CD4-positive, alpha-beta memory T cell (primary cell): Measurements from ENCODE around the gene CRACR2A. TPM values are rescaled to one million over a fixed set of nuclear protein-coding genes. Genes with fewer than 3 reads are reported as not detected.

Experiments used
- CTCF ChIA-PET: fragments of 350-600 bp; sonication (Branson Sonifier 250); formaldehyde crosslinking; loops from one replicate; lab custom pipeline; 2021; ENCODE audit warnings: inconsistent platforms; ENCODE audit not compliant: partially characterized antibody; lab: Charles Lee
- POLR2A ChIA-PET: fragments of 350-600 bp; sonication (Branson Sonifier 250); formaldehyde crosslinking; loops from one replicate; lab custom pipeline; 2021; ENCODE audit not compliant: partially characterized antibody; lab: Charles Lee
- DNase-seq, 5 donors: peaks; one replicate each; pipeline versions ENCODE4 v3.0.0 to v3.0.0-alpha.2; 2020 to 2022; ENCODE audit warnings: mixed read lengths in 1 of 5
- H3K27ac ChIP-seq: one replicate; pipeline ENCODE4 v1.7.0; 2013; ENCODE audit warnings: low read depth, low read length
- H3K27me3 ChIP-seq: 2 replicates; pipeline ENCODE4 v1.7.0; 2013; ENCODE audit warnings: mild to moderate bottlenecking, low read length, moderate library complexity; ENCODE audit not compliant: insufficient read depth
- H3K36me3 ChIP-seq: 2 replicates; pipeline ENCODE4 v1.7.0; 2013; ENCODE audit warnings: mild to moderate bottlenecking, low read length, moderate library complexity; ENCODE audit not compliant: insufficient read depth
- H3K4me1 ChIP-seq: 2 replicates; pipeline ENCODE4 v1.7.0; 2013; ENCODE audit warnings: mild to moderate bottlenecking, low read length, moderate library complexity; ENCODE audit not compliant: insufficient read depth
- H3K4me3 ChIP-seq, 2 donors: one replicate each; pipeline ENCODE4 v1.7.0; 2013; ENCODE audit warnings: low read length in 2 of 2, mild to moderate bottlenecking in 1 of 2
- H3K9me3 ChIP-seq, 2 donors: one replicate each; pipeline ENCODE4 v1.7.0; 2013; ENCODE audit warnings: low read length in 2 of 2, control low read depth in 1 of 2; ENCODE audit not compliant: control insufficient read depth in 1 of 2
- H3K27ac Mint-ChIP-seq, 7 donors: one replicate each; pipeline ENCODE4 v1.8.0; 2020 to 2021; ENCODE audit warnings: mixed read lengths in 7 of 7, mild to moderate bottlenecking in 6 of 7, inconsistent platforms in 3 of 7, moderate library complexity in 3 of 7
- H3K27me3 Mint-ChIP-seq, 2 donors: one replicate each; pipeline ENCODE4 v1.8.0; 2020 to 2021; ENCODE audit warnings: mixed read lengths in 2 of 2
- H3K36me3 Mint-ChIP-seq, 2 donors: one replicate each; pipeline ENCODE4 v1.8.0; 2020 to 2021; ENCODE audit warnings: mixed read lengths in 2 of 2, inconsistent platforms in 1 of 2, mild to moderate bottlenecking in 1 of 2
- H3K4me1 Mint-ChIP-seq, 4 donors: one replicate each; pipeline ENCODE4 v1.8.0; 2020 to 2021; ENCODE audit warnings: mixed read lengths in 4 of 4, mild to moderate bottlenecking in 1 of 4
- H3K4me3 Mint-ChIP-seq, 8 donors: one replicate each; pipeline ENCODE4 v1.8.0; 2020 to 2021; ENCODE audit warnings: mixed read lengths in 8 of 8, mild to moderate bottlenecking in 7 of 8, moderate library complexity in 6 of 8, inconsistent platforms in 3 of 8
- H3K9me3 Mint-ChIP-seq, 8 donors: one replicate each; pipeline ENCODE4 v1.8.0; 2020 to 2021; ENCODE audit warnings: mixed read lengths in 8 of 8, mild to moderate bottlenecking in 5 of 8, inconsistent platforms in 3 of 8, moderate library complexity in 1 of 8
- intact Hi-C: fragments of 100-400 bp; cut with micrococcal nuclease; formaldehyde crosslinking; loops from one replicate; pipeline ENCODE4 v1.15.1; 2023
- polyA plus RNA-seq, 2 donors: library from polyadenylated mRNA; unstranded; fragments of 300-500 nt; fragmentation: Illumina TruSeq; gene quantifications; one replicate each; pipeline ENCODE4 v1.2.3, GENCODE V29; 2021
- total RNA-seq, 2 experiments: library from RNA; stranded (reverse); gene quantifications; one replicate each; pipeline ENCODE4 v1.2.3, GENCODE V29; 2021

The CRACR2A gene
- total and polyA plus RNA-seq, 4 experiments from 2014 or later, result 5.6 to 37.6 (median 27.9) TPM

GRCh38 chr12:3614806-3615466 is 138.0 kb downstream of the CRACR2A start:
- POLR2A ChIA-PET, result no interaction called here
- Histone ChIP-seq H3K4me1 (no peaks in the 10 kb centered on the region), H3K36me3 (peaks cover 55% of the 10 kb centered on the region), H3K4me3 (no peak overlapping the region), H3K27ac (no peak overlapping the region), H3K9me3 (no peaks in the 10 kb centered on the region), H3K27me3 (no peaks in the 10 kb centered on the region)
- Mint-ChIP-seq H3K4me3 (no peak overlapping the region), H3K4me1 (no peaks in the 10 kb centered on the region), H3K9me3 (peaks cover 0 to 7% (median 1%) of the 10 kb centered on the region in 8 donors), H3K27me3 (no peaks in the 10 kb centered on the region), H3K36me3 (peaks cover 84% of the 10 kb centered on the region in 2 donors), H3K27ac (no peak overlapping the region)
- DNase-seq, result no peak
- CTCF ChIA-PET, result interaction anchor here (1.0 kb wide), 1 partner anchor 32 kb away, joined by 3 read pairs; no protein-coding TSS in a partner anchor
- intact Hi-C loops, result no loop called here

- POLR2A ChIA-PET, result no interaction called here
- no peak for DNase-seq
- Histone ChIP-seq H3K9me3 (no peaks in the 10 kb centered on the region), H3K27me3 (no peaks in the 10 kb centered on the region), H3K27ac (no peak overlapping the region), H3K36me3 (peaks cover 45% of the 10 kb centered on the region), H3K4me3 (no peak overlapping the region), H3K4me1 (no peaks in the 10 kb centered on the region)
- Mint-ChIP-seq H3K9me3 (peaks cover 0 to 18% (median 8%) of the 10 kb centered on the region in 8 donors), H3K4me1 (peaks cover 0 to 4% (median 2%) of the 10 kb centered on the region in 4 donors), H3K27me3 (no peaks in the 10 kb centered on the region), H3K4me3 (no peak overlapping the region), H3K27ac (no peak overlapping the region), H3K36me3 (peaks cover 90 to 91% of the 10 kb centered on the region in 2 donors)
- CTCF ChIA-PET, result no interaction called here
- intact Hi-C loops, result no loop called here
Observed at GRCh38 chr12:3613641-3614395, 139.1 kb downstream of the CRACR2A start.

GRCh38 chr12:3611860-3612703 is 140.8 kb downstream of the CRACR2A start:
- H3K4me1 Mint-ChIP-seq, result peaks cover 0 to 4% (median 2%) of the 10 kb centered on the region in 4 donors
- peaks cover 81 to 82% of the 10 kb centered on the region in 2 donors for H3K36me3 Mint-ChIP-seq
- H3K4me1 ChIP-seq, result no peaks in the 10 kb centered on the region
- no peaks in the 10 kb centered on the region for H3K27me3 Mint-ChIP-seq
- H3K9me3 ChIP-seq, result no peaks in the 10 kb centered on the region
- H3K36me3 ChIP-seq, result peaks cover 32% of the 10 kb centered on the region
- H3K9me3 Mint-ChIP-seq, result peaks cover 0 to 18% (median 8%) of the 10 kb centered on the region in 8 donors
- intact Hi-C loops, result no loop called here
- H3K27ac ChIP-seq, result no peak overlapping the region
- no peaks in the 10 kb centered on the region for H3K27me3 ChIP-seq
- DNase-seq, result no peak
- CTCF ChIA-PET, result interaction anchor here (1.4 kb wide), 1 partner anchor 10 kb away, joined by 3 read pairs; no protein-coding TSS in a partner anchor
- no peak overlapping the region for H3K27ac Mint-ChIP-seq
- H3K4me3 ChIP-seq, result no peak overlapping the region
- no peak overlapping the region for H3K4me3 Mint-ChIP-seq
- POLR2A ChIA-PET, result no interaction called here

GRCh38 chr12:3607821-3608220 is 145.1 kb downstream of the CRACR2A start:
- intact Hi-C loops, result no loop called here
- H3K9me3 Mint-ChIP-seq, result peaks cover 0 to 18% (median 8%) of the 10 kb centered on the region in 8 donors
- DNase-seq, result no peak
- H3K4me3 ChIP-seq, result no peak overlapping the region
- ChIA-PET POLR2A (no interaction called here), CTCF (no interaction called here)
- H3K9me3 ChIP-seq, result no peaks in the 10 kb centered on the region
- H3K4me1 ChIP-seq, result no peaks in the 10 kb centered on the region
- no peaks in the 10 kb centered on the region for H3K27me3 ChIP-seq
- no peak overlapping the region for H3K27ac ChIP-seq
- H3K27ac Mint-ChIP-seq, result peak overlapping the region in 1 of 7 donors; percentile 66
- H3K4me1 Mint-ChIP-seq, result peaks cover 0 to 4% (median 2%) of the 10 kb centered on the region in 4 donors
- H3K36me3 ChIP-seq, result no peaks in the 10 kb centered on the region
- H3K4me3 Mint-ChIP-seq, result no peak overlapping the region
- H3K27me3 Mint-ChIP-seq, result no peaks in the 10 kb centered on the region
- H3K36me3 Mint-ChIP-seq, result peaks cover 40 to 41% of the 10 kb centered on the region in 2 donors

GRCh38 chr12:3607039-3607720 is 145.7 kb downstream of the CRACR2A start:
- Mint-ChIP-seq H3K4me1 (peaks cover 0 to 4% (median 2%) of the 10 kb centered on the region in 4 donors), H3K4me3 (no peak overlapping the region), H3K36me3 (peaks cover 36 to 37% of the 10 kb centered on the region in 2 donors), H3K9me3 (peaks cover 0 to 18% (median 8%) of the 10 kb centered on the region in 8 donors), H3K27ac (no peak overlapping the region), H3K27me3 (no peaks in the 10 kb centered on the region)
- ChIA-PET CTCF (no interaction called here), POLR2A (no interaction called here)
- no peaks in the 10 kb centered on the region for H3K36me3 ChIP-seq
- intact Hi-C loops, result no loop called here
- no peak overlapping the region for H3K27ac ChIP-seq
- H3K4me1 ChIP-seq, result no peaks in the 10 kb centered on the region
- H3K9me3 ChIP-seq, result no peaks in the 10 kb centered on the region
- H3K27me3 ChIP-seq, result no peaks in the 10 kb centered on the region
- no peak for DNase-seq
- H3K4me3 ChIP-seq, result no peak overlapping the region

- Mint-ChIP-seq H3K9me3 (peaks cover 0 to 18% (median 7%) of the 10 kb centered on the region in 8 donors), H3K36me3 (peaks cover 26 to 27% of the 10 kb centered on the region in 2 donors), H3K4me1 (peaks cover 0 to 4% (median 2%) of the 10 kb centered on the region in 4 donors), H3K27ac (peak overlapping the region in 1 of 7 donors; percentile 37), H3K27me3 (no peaks in the 10 kb centered on the region), H3K4me3 (no peak overlapping the region)
- H3K27me3 ChIP-seq, result no peaks in the 10 kb centered on the region
- H3K4me3 ChIP-seq, result no peak overlapping the region
- no peaks in the 10 kb centered on the region for H3K4me1 ChIP-seq
- ChIA-PET CTCF (interaction anchor here (1.0 to 1.7 kb wide), 2 partner anchors 11 to 306 kb away, joined by 3 read pairs; no protein-coding TSS in a partner anchor), POLR2A (no interaction called here)
- H3K27ac ChIP-seq, result no peak overlapping the region
- intact Hi-C loops, result no loop called here
- H3K9me3 ChIP-seq, result no peaks in the 10 kb centered on the region
- no peak for DNase-seq
- no peaks in the 10 kb centered on the region for H3K36me3 ChIP-seq
Observed at GRCh38 chr12:3606128-3606527, 146.8 kb downstream of the CRACR2A start.
